ENCODE measurements around the gene HNRNPL. TPM values are rescaled to one million over a fixed set of nuclear protein-coding genes. Genes with fewer than 3 reads are reported as not detected.
A peak's percentile ranks its signal among the peaks of the same experiment; 100 is the strongest.
"Not testable (repeated sequence)": the region's sequence is repeated elsewhere in the genome, so short reads cannot be mapped to it uniquely, and the experiment has no call there.

Gene HNRNPL
- total and polyA plus RNA-seq, 4 experiments from 2014 or later = 15.2 to 351 (median 202) TPM

- ChIA-PET POLR2A (ENCODE audit: partially characterized antibody) (interaction anchor here (0.6 to 7.8 kb wide), 3 partner anchors 21 to 101 kb away, joined by 3 to 130 read pairs (median 4); partner anchors contain the start of genes HNRNPL, MRPS12 and SARS2), CTCF (ENCODE audit: partially characterized antibody) (interaction anchor here (0.9 to 1.0 kb wide), 2 partner anchors 35 to 49 kb away, joined by 3 read pairs; partner anchors contain the start of gene RINL)
- H3K9me3 ChIP-seq (ENCODE audit: control insufficient read depth in 1 of 2, low read length in 2 of 2); DNase-seq; H3K9me3 Mint-ChIP-seq; H3K4me3 ChIP-seq (ENCODE audit: low read length in 2 of 2); H3K27me3 Mint-ChIP-seq; H3K27ac Mint-ChIP-seq; H3K27me3 ChIP-seq (ENCODE audit: insufficient read depth, low read length); intact Hi-C loops (cut with micrococcal nuclease); H3K27ac ChIP-seq (ENCODE audit: low read depth, low read length): not testable (repeated sequence)
- Histone ChIP-seq H3K36me3 (ENCODE audit: insufficient read depth, low read length) (peaks cover 14% of the 10 kb centered on the region), H3K4me1 (ENCODE audit: insufficient read depth, low read length) (peaks cover 22% of the 10 kb centered on the region)
- Mint-ChIP-seq H3K4me3 (peak overlapping the region in 1 of 8 donors; percentile 58), H3K4me1 (peaks cover 19 to 63% (median 38%) of the 10 kb centered on the region in 4 donors), H3K36me3 (peaks cover 30 to 51% of the 10 kb centered on the region in 2 donors)
These were observed 20.6 kb downstream of the HNRNPL start for GRCh38 chr19:38829203-38829602.

- Mint-ChIP-seq H3K27ac (peak overlapping the region in 2 of 7 donors; percentile 6 to 13), H3K9me3 (no peaks in the 10 kb centered on the region), H3K4me3 (no peak overlapping the region), H3K27me3 (no peaks in the 10 kb centered on the region), H3K4me1 (peaks cover 24 to 66% (median 45%) of the 10 kb centered on the region in 4 donors), H3K36me3 (peaks cover 49 to 73% of the 10 kb centered on the region in 2 donors)
- Histone ChIP-seq H3K36me3 (ENCODE audit: insufficient read depth, low read length) (peaks cover 19% of the 10 kb centered on the region), H3K4me3 (ENCODE audit: low read length in 2 of 2) (no peak overlapping the region), H3K27ac (ENCODE audit: low read depth, low read length) (no peak overlapping the region), H3K27me3 (ENCODE audit: insufficient read depth, low read length) (no peaks in the 10 kb centered on the region), H3K4me1 (ENCODE audit: insufficient read depth, low read length) (peaks cover 16% of the 10 kb centered on the region), H3K9me3 (ENCODE audit: control insufficient read depth in 1 of 2, low read length in 2 of 2) (no peaks in the 10 kb centered on the region)
- intact Hi-C loops (cut with micrococcal nuclease) = no loop called here
- DNase-seq = no peak
- ChIA-PET CTCF (ENCODE audit: partially characterized antibody) (interaction anchor here (0.6 to 1.2 kb wide), 2 partner anchors 15 to 73 kb away, joined by 3 read pairs; partner anchors contain the start of genes NFKBIB and SIRT2), POLR2A (ENCODE audit: partially characterized antibody) (no interaction called here)
These were observed 22.8 kb downstream of the HNRNPL start for GRCh38 chr19:38826856-38827551.

GRCh38 chr19:38825936-38826335, 23.9 kb downstream of the HNRNPL start:
- H3K4me3 ChIP-seq (ENCODE audit: low read length in 2 of 2); H3K27me3 Mint-ChIP-seq; H3K27ac Mint-ChIP-seq; H3K4me3 Mint-ChIP-seq; intact Hi-C loops (cut with micrococcal nuclease); H3K27me3 ChIP-seq (ENCODE audit: insufficient read depth, low read length); H3K27ac ChIP-seq (ENCODE audit: low read depth, low read length); DNase-seq; H3K9me3 ChIP-seq (ENCODE audit: control insufficient read depth in 1 of 2, low read length in 2 of 2); H3K9me3 Mint-ChIP-seq: not testable (repeated sequence)
- POLR2A ChIA-PET (ENCODE audit: partially characterized antibody) = interaction anchor here (0.8 kb wide), 1 partner anchor 9 kb away, joined by 3 read pairs; no protein-coding TSS in a partner anchor
- Mint-ChIP-seq H3K36me3 (peaks cover 51 to 67% of the 10 kb centered on the region in 2 donors), H3K4me1 (peaks cover 20 to 56% (median 38%) of the 10 kb centered on the region in 4 donors)
- H3K4me1 ChIP-seq (ENCODE audit: insufficient read depth, low read length) = peaks cover 10% of the 10 kb centered on the region
- H3K36me3 ChIP-seq (ENCODE audit: insufficient read depth, low read length) = peaks cover 19% of the 10 kb centered on the region
- CTCF ChIA-PET (ENCODE audit: partially characterized antibody) = interaction anchor here (1.1 kb wide), 1 partner anchor 61 kb away, joined by 5 read pairs; no protein-coding TSS in a partner anchor

- POLR2A ChIA-PET (ENCODE audit: partially characterized antibody) = interaction anchor here (1.4 to 2.5 kb wide), 2 partner anchors 11 to 15 kb away, joined by 3 to 6 read pairs; partner anchors contain the start of gene ECH1
- intact Hi-C loops (cut with micrococcal nuclease) = not testable (repeated sequence)
These were observed 28.5 kb downstream of the HNRNPL start for GRCh38 chr19:38821230-38821825.

GRCh38 chr19:38819231-38819920, 30.4 kb downstream of the HNRNPL start:
- Histone ChIP-seq H3K27me3 (ENCODE audit: insufficient read depth, low read length) (no peaks in the 10 kb centered on the region), H3K4me3 (ENCODE audit: low read length in 2 of 2) (no peak overlapping the region), H3K4me1 (ENCODE audit: insufficient read depth, low read length) (no peaks in the 10 kb centered on the region), H3K27ac (ENCODE audit: low read depth, low read length) (no peak overlapping the region), H3K9me3 (ENCODE audit: control insufficient read depth in 1 of 2, low read length in 2 of 2) (no peaks in the 10 kb centered on the region), H3K36me3 (ENCODE audit: insufficient read depth, low read length) (peaks cover 38% of the 10 kb centered on the region)
- Mint-ChIP-seq H3K36me3 (peaks cover 42 to 67% of the 10 kb centered on the region in 2 donors), H3K4me3 (no peak overlapping the region), H3K4me1 (peaks cover 8 to 29% (median 10%) of the 10 kb centered on the region in 4 donors), H3K27ac (peak overlapping the region in 2 of 7 donors; percentile 4 to 63), H3K9me3 (no peaks in the 10 kb centered on the region), H3K27me3 (no peaks in the 10 kb centered on the region)
- ChIA-PET POLR2A (ENCODE audit: partially characterized antibody) (interaction anchor here (1.2 kb wide), 1 partner anchor 49 kb away, joined by 3 read pairs; no protein-coding TSS in a partner anchor), CTCF (ENCODE audit: partially characterized antibody) (no interaction called here)
- intact Hi-C loops (cut with micrococcal nuclease) = no loop called here
- DNase-seq = no peak

More at GRCh38 chr19:38821230-38821825, 28.5 kb downstream of the HNRNPL start:
- peaks cover 41 to 73% of the 10 kb centered on the region in 2 donors for H3K36me3 Mint-ChIP-seq
- H3K4me1 ChIP-seq (ENCODE audit: insufficient read depth, low read length); H3K9me3 ChIP-seq (ENCODE audit: control insufficient read depth in 1 of 2, low read length in 2 of 2); H3K4me3 Mint-ChIP-seq; H3K27me3 ChIP-seq (ENCODE audit: insufficient read depth, low read length); H3K27me3 Mint-ChIP-seq; DNase-seq; H3K27ac ChIP-seq (ENCODE audit: low read depth, low read length); H3K4me3 ChIP-seq (ENCODE audit: low read length in 2 of 2); H3K9me3 Mint-ChIP-seq: not testable (repeated sequence)
- peaks cover 9 to 40% (median 18%) of the 10 kb centered on the region in 4 donors for H3K4me1 Mint-ChIP-seq
- H3K27ac Mint-ChIP-seq = peak overlapping the region in 1 of 7 donors; percentile 29
- H3K36me3 ChIP-seq (ENCODE audit: insufficient read depth, low read length) = peaks cover 26% of the 10 kb centered on the region
- CTCF ChIA-PET (ENCODE audit: partially characterized antibody) = interaction anchor here (1.0 kb wide), 1 partner anchor 44 kb away, joined by 3 read pairs; no protein-coding TSS in a partner anchor

- Mint-ChIP-seq H3K4me1 (peaks cover 0 to 11% (median 3%) of the 10 kb centered on the region in 4 donors), H3K4me3 (no peak overlapping the region), H3K27ac (no peak overlapping the region), H3K9me3 (no peaks in the 10 kb centered on the region), H3K36me3 (peaks cover 22 to 45% of the 10 kb centered on the region in 2 donors), H3K27me3 (no peaks in the 10 kb centered on the region)
- H3K36me3 ChIP-seq (ENCODE audit: insufficient read depth, low read length) = peaks cover 33% of the 10 kb centered on the region
- DNase-seq = no peak
- no peaks in the 10 kb centered on the region for H3K9me3 ChIP-seq (ENCODE audit: control insufficient read depth in 1 of 2, low read length in 2 of 2)
- H3K27me3 ChIP-seq (ENCODE audit: insufficient read depth, low read length) = no peaks in the 10 kb centered on the region
- no peak overlapping the region for H3K4me3 ChIP-seq (ENCODE audit: low read length in 2 of 2)
- intact Hi-C loops (cut with micrococcal nuclease) = no loop called here
- POLR2A ChIA-PET (ENCODE audit: partially characterized antibody) = interaction anchor here (0.8 kb wide), 1 partner anchor 9 kb away, joined by 3 read pairs; no protein-coding TSS in a partner anchor
- no peaks in the 10 kb centered on the region for H3K4me1 ChIP-seq (ENCODE audit: insufficient read depth, low read length)
- CTCF ChIA-PET (ENCODE audit: partially characterized antibody) = no interaction called here
- no peak overlapping the region for H3K27ac ChIP-seq (ENCODE audit: low read depth, low read length)
These were observed 32.7 kb downstream of the HNRNPL start for GRCh38 chr19:38817081-38817480.

Measured in CD4-positive, alpha-beta memory T cell (primary cell).